Activated CD8-positive, alpha-beta memory T cell treated with anti-CD3 and anti-CD28 coated beads, Interleukin-2, amount 50 U/mL, for 4 hours (primary cell): ENCODE results near the gene INPP5F.

Source experiments
- DNase-seq: peaks from one replicate; pipeline ENCODE4 v3.0.0-alpha.2; 2020

INPP5F gene

DNA sequence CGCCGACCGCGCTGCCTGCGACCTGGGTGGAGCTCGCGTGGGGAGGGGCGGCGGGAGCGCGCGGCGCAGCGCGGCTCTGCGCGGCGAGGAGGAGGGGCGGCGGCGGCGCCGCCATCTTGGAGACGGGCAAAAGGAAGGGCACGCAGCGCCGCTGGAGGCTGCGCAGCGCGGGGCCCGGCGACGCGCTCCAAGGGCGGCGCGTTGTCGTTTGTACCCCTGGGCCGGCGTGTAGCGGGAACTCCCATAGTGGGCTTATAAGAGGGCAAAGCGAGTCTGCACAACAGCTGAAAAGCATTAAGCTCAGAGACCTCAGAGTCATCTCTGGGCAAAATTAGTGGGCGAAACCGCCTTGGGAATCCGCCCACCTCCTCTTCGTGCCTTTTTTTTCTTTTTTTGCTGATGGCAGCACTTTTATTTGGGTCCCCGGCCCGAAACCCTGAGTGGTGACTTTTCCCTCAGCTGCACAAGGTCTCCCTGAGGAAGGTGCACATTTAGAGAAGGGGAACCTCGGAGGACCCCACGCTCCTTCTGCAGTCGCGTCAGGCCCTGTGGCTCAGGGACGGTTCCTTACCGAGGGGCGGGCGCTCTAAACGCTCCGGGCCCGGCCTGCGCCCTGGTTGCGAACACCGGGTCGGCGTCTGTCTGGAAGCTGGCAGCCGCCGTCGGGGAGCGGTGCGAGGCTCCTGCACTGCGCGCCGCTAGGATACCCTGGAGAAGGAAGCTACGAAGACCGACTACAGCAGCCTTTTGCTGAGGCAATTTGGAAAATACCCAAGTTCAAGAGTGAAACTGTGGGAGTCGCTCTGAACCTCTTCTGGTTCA lies 147.2 kb downstream of the INPP5F start:
- DNase-seq = peak; percentile 89

DNA sequence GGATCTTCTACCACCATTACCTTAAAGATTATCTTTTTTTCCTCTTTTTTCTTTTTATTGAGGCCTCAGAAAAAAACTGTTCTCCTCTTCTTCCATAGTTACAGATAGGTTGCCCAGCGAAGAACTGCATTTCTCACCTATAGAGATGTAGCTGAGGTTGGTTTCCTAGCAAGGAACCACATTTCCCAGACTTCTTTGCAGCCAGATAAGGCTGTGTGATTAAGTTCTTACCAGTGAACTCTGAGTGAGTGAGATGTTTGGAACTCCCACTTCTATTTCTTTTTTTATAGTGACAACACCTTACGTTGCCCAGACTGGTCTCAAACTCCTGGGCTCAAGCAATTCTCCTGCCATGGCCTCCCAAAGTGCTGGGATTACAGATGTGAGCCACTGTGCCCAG lies 152.7 kb downstream of the INPP5F start:
- DNase-seq = no peak
